Measurements from ENCODE around the gene ZC2HC1B. TPM values are rescaled to one million over a fixed set of nuclear protein-coding genes. Genes with fewer than 3 reads are reported as not detected.

ZC2HC1B gene
- polyA plus RNA-seq, 1 donor from 2014 or later, result not detected

DNA sequence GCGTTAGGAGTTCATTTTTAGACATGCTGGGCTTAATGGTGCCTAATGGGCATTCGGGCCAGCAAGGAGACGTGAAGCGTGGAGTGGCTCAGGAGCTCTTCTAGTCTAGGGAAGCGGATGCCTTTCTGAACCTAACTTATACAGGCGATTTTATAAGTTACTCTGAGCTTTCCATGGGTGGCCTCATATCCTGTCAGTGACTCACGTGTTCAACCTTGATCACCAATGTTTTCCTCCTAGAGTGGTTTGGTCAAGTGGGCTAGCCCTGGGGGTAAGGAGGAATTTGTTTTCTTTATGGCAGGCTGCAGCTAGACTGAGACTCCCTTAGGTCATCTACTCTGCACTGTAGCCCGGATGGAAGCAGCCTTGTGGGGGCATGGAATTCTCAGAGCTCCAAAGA is 91.7 kb downstream of the ZC2HC1B start:
- Mint-ChIP-seq H3K36me3 (peaks cover 2% of the 10 kb centered on the region), H3K4me3 (no peak overlapping the region), H3K4me1 (no peaks in the 10 kb centered on the region), H3K9me3 (no peaks in the 10 kb centered on the region), H3K27me3 (no peaks in the 10 kb centered on the region), H3K27ac (no peak overlapping the region)

- H3K27me3 Mint-ChIP-seq, result no peaks in the 10 kb centered on the region
- no peak overlapping the region for H3K4me3 Mint-ChIP-seq
- no peak overlapping the region for H3K27ac Mint-ChIP-seq
- H3K36me3 Mint-ChIP-seq, result peaks cover 4% of the 10 kb centered on the region
- no peaks in the 10 kb centered on the region for H3K9me3 Mint-ChIP-seq
- H3K4me1 Mint-ChIP-seq, result no peaks in the 10 kb centered on the region
These were observed 93.5 kb downstream of the ZC2HC1B start for GRCh38 chr6:143957679-143958274.

- Mint-ChIP-seq H3K4me3 (no peak overlapping the region), H3K9me3 (no peaks in the 10 kb centered on the region), H3K4me1 (no peaks in the 10 kb centered on the region), H3K36me3 (peaks cover 4% of the 10 kb centered on the region), H3K27ac (no peak overlapping the region), H3K27me3 (no peaks in the 10 kb centered on the region)
These were observed 94.6 kb downstream of the ZC2HC1B start for GRCh38 chr6:143958839-143959399.

DNA sequence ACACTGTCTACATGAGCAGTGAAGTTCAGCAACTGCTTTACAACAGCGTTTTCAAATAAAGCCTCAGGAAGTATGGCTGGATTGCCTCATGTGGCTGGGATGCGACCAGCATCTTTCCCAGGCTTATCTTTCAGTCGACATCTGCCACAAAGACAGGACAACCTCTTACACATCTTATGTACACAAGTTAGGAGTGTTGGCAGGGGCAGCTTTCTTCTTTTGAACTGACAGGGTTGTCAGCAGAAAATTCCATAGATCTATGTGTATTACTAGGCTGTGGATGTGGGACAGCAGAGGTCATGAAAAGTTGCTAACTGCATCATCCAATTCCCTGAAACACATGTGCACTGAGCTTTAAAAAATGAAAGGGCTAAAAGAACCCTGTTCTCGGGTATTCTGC is 95.7 kb downstream of the ZC2HC1B start:
- no peaks in the 10 kb centered on the region for H3K4me1 Mint-ChIP-seq
- no peak overlapping the region for H3K27ac Mint-ChIP-seq
- no peak overlapping the region for H3K4me3 Mint-ChIP-seq
- H3K27me3 Mint-ChIP-seq, result no peaks in the 10 kb centered on the region
- H3K36me3 Mint-ChIP-seq, result peaks cover 5% of the 10 kb centered on the region
- H3K9me3 Mint-ChIP-seq, result no peaks in the 10 kb centered on the region

- no peaks in the 10 kb centered on the region for H3K9me3 Mint-ChIP-seq
- H3K36me3 Mint-ChIP-seq, result peaks cover 6% of the 10 kb centered on the region
- no peak overlapping the region for H3K27ac Mint-ChIP-seq
- peaks cover 0 to 2% (median 0%) of the 10 kb centered on the region in 3 donors for H3K4me1 Mint-ChIP-seq
- no peaks in the 10 kb centered on the region for H3K27me3 Mint-ChIP-seq
- H3K4me3 Mint-ChIP-seq, result no peak overlapping the region
These were observed 96.8 kb downstream of the ZC2HC1B start for GRCh38 chr6:143961066-143961465.

GRCh38 chr6:143961886-143962878 is 97.9 kb downstream of the ZC2HC1B start:
- Mint-ChIP-seq H3K9me3 (no peaks in the 10 kb centered on the region), H3K4me1 (peaks cover 0 to 2% (median 0%) of the 10 kb centered on the region in 3 donors), H3K4me3 (no peak overlapping the region), H3K27me3 (no peaks in the 10 kb centered on the region), H3K27ac (no peak overlapping the region), H3K36me3 (peaks cover 7% of the 10 kb centered on the region)

- Mint-ChIP-seq H3K36me3 (peaks cover 7% of the 10 kb centered on the region), H3K27ac (no peak overlapping the region), H3K27me3 (no peaks in the 10 kb centered on the region), H3K4me1 (peaks cover 0 to 2% (median 0%) of the 10 kb centered on the region in 3 donors), H3K4me3 (no peak overlapping the region), H3K9me3 (no peaks in the 10 kb centered on the region)
These were observed 99.1 kb downstream of the ZC2HC1B start for GRCh38 chr6:143963158-143963919.

DNA sequence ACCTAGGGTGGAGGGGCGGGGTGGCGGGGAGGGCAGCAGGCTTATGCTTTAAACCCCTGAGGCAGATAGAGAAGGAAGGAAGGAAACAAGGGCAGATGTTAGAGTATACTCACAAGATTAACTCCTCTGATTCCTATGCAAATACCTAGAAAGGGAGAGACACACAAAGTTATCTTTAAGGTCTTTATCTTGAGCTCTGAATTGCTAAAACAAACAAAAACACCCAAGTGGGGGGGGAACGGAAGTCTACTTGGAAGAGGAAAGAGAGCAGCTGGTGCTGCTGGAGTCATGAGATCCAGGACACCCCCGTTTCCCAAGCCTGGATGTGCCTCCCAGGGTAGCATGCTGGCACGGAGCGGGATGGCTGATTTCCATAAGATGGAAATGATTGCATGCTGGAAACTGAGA is 100.4 kb downstream of the ZC2HC1B start:
- Mint-ChIP-seq H3K27me3 (no peaks in the 10 kb centered on the region), H3K36me3 (peaks cover 7% of the 10 kb centered on the region), H3K4me1 (peaks cover 0 to 2% (median 0%) of the 10 kb centered on the region in 3 donors), H3K4me3 (no peak overlapping the region), H3K9me3 (no peaks in the 10 kb centered on the region), H3K27ac (no peak overlapping the region)

DNA sequence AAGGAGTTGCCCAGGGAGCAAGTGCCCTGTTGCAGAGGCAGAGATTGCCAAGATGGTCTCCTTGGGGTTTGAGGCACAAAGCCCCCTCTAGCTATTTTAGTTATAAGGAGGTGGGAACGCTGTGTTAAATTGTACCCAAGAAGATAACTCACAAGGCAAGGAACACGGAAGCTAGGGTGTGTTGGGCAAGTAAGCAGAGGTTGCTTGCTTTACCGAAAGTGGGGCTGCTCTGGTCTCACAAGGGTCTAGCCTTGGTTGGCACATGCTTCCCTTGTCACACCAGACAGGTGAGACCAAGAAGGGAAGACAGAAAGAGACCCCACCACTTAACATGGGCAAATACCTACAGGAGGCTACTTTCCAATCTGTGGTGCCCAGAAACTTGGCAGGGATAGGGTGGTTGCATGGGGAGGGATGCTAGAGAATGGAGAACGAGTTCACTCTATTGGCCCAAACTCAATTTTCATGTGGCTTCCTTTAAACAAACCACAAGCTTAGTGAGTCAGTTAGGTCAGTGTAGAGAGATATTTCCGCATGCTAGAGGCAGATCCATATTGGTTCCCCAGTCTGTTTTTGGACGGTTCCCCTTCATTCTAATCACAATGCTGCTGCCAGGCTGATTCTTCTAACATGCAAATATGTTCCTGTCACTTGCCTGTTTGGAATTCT is 101.4 kb downstream of the ZC2HC1B start:
- Mint-ChIP-seq H3K4me3 (peak overlapping the region in 1 of 4 donors; percentile 15), H3K36me3 (peaks cover 7% of the 10 kb centered on the region), H3K4me1 (peaks cover 0 to 2% (median 0%) of the 10 kb centered on the region in 3 donors), H3K27ac (no peak overlapping the region), H3K27me3 (no peaks in the 10 kb centered on the region), H3K9me3 (no peaks in the 10 kb centered on the region)

GRCh38 chr6:143966312-143966711 is 102.0 kb downstream of the ZC2HC1B start:
- Mint-ChIP-seq H3K9me3 (no peaks in the 10 kb centered on the region), H3K4me3 (no peak overlapping the region), H3K36me3 (peaks cover 7% of the 10 kb centered on the region), H3K27me3 (no peaks in the 10 kb centered on the region), H3K4me1 (peaks cover 0 to 2% (median 0%) of the 10 kb centered on the region in 3 donors), H3K27ac (peak overlapping the region in 1 of 3 donors; percentile 50)

DNA sequence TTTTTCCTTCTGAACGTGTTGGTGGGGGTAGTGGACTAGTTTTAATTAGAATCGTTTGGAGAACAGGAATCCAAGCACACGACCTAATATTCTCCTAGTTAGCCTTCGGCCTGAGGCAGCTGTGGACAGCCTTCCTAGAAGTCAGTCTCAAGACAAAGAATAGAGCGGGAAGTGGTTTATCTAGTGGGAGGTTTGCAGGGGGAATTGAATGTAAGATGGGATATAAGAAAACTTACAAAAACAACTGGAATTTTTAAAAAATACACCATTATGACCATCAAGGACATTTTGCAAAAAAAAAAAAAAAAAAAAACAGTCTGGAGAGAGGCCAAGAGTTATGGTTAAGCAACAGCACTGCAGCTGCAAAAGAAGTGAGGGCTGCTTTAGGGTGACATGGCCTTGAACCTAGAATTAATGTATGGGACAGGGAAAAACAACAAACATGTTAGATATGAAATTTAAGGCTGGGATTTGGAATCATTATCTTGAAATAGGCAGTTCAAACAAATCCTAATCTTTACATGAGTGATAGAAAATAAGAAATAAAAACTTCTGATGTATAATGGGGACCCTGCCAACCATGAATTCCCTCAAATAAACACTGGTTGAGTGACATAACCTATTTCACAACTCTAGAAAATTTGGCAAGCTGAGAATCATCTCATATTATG is 103.6 kb downstream of the ZC2HC1B start:
- peaks cover 0 to 2% (median 0%) of the 10 kb centered on the region in 3 donors for H3K4me1 Mint-ChIP-seq
- peaks cover 6% of the 10 kb centered on the region for H3K36me3 Mint-ChIP-seq
- no peaks in the 10 kb centered on the region for H3K9me3 Mint-ChIP-seq
- H3K27me3 Mint-ChIP-seq, result no peaks in the 10 kb centered on the region
- H3K27ac Mint-ChIP-seq, result no peak overlapping the region
- no peak overlapping the region for H3K4me3 Mint-ChIP-seq

DNA sequence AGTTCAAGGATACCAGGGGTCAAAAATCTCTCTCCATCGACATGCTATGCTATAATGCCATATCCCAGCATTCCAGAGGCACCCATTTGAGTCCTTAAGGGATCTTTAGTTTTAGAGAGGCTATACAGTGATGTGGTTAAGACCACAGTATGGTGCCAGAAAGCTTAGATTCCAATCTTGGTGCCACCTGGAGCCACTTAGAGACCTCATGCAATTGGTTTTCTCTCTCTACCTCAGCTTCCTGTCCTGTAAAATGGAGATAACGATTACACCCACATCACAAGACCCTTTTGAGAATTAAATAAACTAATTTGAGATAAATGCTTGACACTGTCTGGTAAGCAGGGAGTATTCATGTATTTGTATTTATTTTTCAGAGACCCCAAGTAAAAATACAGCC is 104.8 kb downstream of the ZC2HC1B start:
- Mint-ChIP-seq H3K27ac (no peak overlapping the region), H3K36me3 (peaks cover 5% of the 10 kb centered on the region), H3K27me3 (no peaks in the 10 kb centered on the region), H3K4me1 (peaks cover 0 to 2% (median 0%) of the 10 kb centered on the region in 3 donors), H3K9me3 (no peaks in the 10 kb centered on the region), H3K4me3 (no peak overlapping the region)

DNA sequence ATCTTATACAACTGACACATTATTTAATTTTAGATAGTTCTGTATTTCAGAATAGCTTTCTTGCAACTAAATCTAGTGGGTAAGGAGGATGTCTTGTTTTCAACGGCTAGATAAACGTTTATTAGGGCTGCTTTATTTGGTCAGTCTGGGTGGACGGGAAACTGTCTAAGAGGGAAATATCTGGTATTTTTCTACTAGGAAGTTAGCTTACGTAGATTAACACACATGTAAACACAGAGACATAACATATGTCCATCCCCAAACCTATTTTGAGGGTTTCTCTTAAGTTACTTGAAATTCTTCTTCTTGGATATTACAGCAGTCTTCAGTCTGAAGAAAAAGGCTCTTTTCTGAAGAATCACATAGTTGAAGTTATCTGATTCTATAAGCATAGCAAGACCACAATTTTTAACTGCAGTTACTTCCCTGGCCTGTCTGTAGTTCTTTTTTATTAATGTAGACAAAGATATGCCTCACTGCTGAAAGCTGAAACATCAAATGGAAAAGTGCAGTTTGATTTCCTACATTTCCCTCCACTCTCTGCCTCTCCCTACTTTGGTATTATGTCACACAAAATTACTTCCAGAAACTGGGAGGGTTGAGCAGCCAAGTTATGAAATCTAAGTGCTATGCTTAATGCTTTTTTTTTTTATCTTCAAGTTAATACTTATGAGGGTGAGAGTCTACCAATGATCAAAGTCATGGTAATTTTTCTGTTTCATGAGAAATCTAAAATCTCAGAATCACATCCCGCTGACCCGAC is 106.4 kb downstream of the ZC2HC1B start:
- Mint-ChIP-seq H3K4me3 (no peak overlapping the region), H3K36me3 (peaks cover 4% of the 10 kb centered on the region), H3K4me1 (peaks cover 0 to 2% (median 0%) of the 10 kb centered on the region in 3 donors), H3K27ac (no peak overlapping the region), H3K27me3 (no peaks in the 10 kb centered on the region), H3K9me3 (no peaks in the 10 kb centered on the region)
